WTC11 (cell line): ENCODE measurements around the gene PGRMC2.

Experiments used
- ARID4B ChIP-seq: sonication (generic); formaldehyde crosslinking; IDR thresholded peaks from 2 replicates; pipeline ENCODE4 v1.8.0; 2023; ENCODE audit warnings: missing genetic modification reagents, mild to moderate bottlenecking, borderline replicate concordance
- E2F4 ChIP-seq: sonication (generic); formaldehyde crosslinking; IDR thresholded peaks from 2 replicates; pipeline ENCODE4 v1.8.1; 2022; ENCODE audit warnings: low read depth, mild to moderate bottlenecking, moderate library complexity, missing genetic modification reagents, borderline replicate concordance
- ETV6 ChIP-seq: sonication (generic); formaldehyde crosslinking; IDR thresholded peaks from 2 replicates; pipeline ENCODE4 v1.8.1; 2022; ENCODE audit warnings: mild to moderate bottlenecking, missing genetic modification reagents
- NFYB ChIP-seq: sonication (generic); formaldehyde crosslinking; conservative IDR thresholded peaks from 2 replicates; pipeline ENCODE4 v1.8.0; 2022; ENCODE audit warnings: low read depth, missing genetic modification reagents
- NR2C2 ChIP-seq: sonication (generic); formaldehyde crosslinking; IDR thresholded peaks from 2 replicates; pipeline ENCODE4 v1.8.0; 2022; ENCODE audit warnings: mild to moderate bottlenecking, missing genetic modification reagents
- NR3C1 ChIP-seq: sonication (generic); formaldehyde crosslinking; conservative IDR thresholded peaks from 2 replicates; pipeline ENCODE4 v1.8.1; 2023; ENCODE audit warnings: low read depth, mild to moderate bottlenecking, missing genetic modification reagents
- USF1 ChIP-seq: sonication (generic); formaldehyde crosslinking; IDR thresholded peaks from 2 replicates; pipeline ENCODE4 v1.8.0; 2022; ENCODE audit warnings: mild to moderate bottlenecking, missing genetic modification reagents
- ZNF416 ChIP-seq: fragments of 250-450 bp; sonication (Bioruptor Pico); IDR thresholded peaks from 2 replicates; pipeline ENCODE4 v1.9.0; 2021; ENCODE audit warnings: mild to moderate bottlenecking, inconsistent platforms
- ZNF423 ChIP-seq: fragments of 250-450 bp; sonication (Bioruptor Pico); IDR thresholded peaks from 2 replicates; pipeline ENCODE4 v2.1.2; 2022; ENCODE audit warnings: mild to moderate bottlenecking, moderate library complexity
- TF ChIP-seq, protein P1 (sequence below): fragments of 200-600 bp; IDR thresholded peaks from 2 replicates; pipeline ENCODE4 v1.8.0; 2022; ENCODE audit warnings: antibody characterized with exemption

GRCh38 chr4:128298852-128299251 is 11.2 kb upstream of the PGRMC2 start:
- TF ChIP-seq, protein P1, sequence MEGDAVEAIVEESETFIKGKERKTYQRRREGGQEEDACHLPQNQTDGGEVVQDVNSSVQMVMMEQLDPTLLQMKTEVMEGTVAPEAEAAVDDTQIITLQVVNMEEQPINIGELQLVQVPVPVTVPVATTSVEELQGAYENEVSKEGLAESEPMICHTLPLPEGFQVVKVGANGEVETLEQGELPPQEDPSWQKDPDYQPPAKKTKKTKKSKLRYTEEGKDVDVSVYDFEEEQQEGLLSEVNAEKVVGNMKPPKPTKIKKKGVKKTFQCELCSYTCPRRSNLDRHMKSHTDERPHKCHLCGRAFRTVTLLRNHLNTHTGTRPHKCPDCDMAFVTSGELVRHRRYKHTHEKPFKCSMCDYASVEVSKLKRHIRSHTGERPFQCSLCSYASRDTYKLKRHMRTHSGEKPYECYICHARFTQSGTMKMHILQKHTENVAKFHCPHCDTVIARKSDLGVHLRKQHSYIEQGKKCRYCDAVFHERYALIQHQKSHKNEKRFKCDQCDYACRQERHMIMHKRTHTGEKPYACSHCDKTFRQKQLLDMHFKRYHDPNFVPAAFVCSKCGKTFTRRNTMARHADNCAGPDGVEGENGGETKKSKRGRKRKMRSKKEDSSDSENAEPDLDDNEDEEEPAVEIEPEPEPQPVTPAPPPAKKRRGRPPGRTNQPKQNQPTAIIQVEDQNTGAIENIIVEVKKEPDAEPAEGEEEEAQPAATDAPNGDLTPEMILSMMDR, result no peak
- TF ChIP-seq USF1 (no peak), E2F4 (CRISPR knock-in tag) (no peak), ZNF423 (CRISPR knock-in tag) (no peak), NR2C2 (CRISPR knock-in tag) (no peak), NFYB (CRISPR knock-in tag) (no peak), ARID4B (CRISPR knock-in tag) (no peak), ZNF416 (no peak), ETV6 (no peak), NR3C1 (CRISPR knock-in tag) (no peak)
